HG03159 (cell line): ENCODE measurements around the gene PYGB.

Experiments
- ATAC-seq: cut with Tn5 transposase; IDR thresholded peaks from one replicate; pipeline ENCODE4 v1.9.1; 2021; ENCODE audit warnings: mild to moderate bottlenecking, moderate library complexity; ENCODE audit not compliant: unreplicated experiment

The PYGB gene

GRCh38 chr20:25280574-25281535, 33.0 kb downstream of the PYGB start:
- ATAC-seq = no peak

- ATAC-seq = peak; percentile 57
Observed at GRCh38 chr20:25281541-25281991, 33.7 kb downstream of the PYGB start.

GRCh38 chr20:25282034-25282781, 34.3 kb downstream of the PYGB start:
- peak; percentile 7 for ATAC-seq

GRCh38 chr20:25282796-25283195, 34.9 kb downstream of the PYGB start:
- no peak for ATAC-seq

GRCh38 chr20:25283221-25283951, 35.5 kb downstream of the PYGB start:
- no peak for ATAC-seq

GRCh38 chr20:25284131-25284601, 36.3 kb downstream of the PYGB start:
- no peak for ATAC-seq

- ATAC-seq = no peak
Observed at GRCh38 chr20:25285091-25285647, 37.3 kb downstream of the PYGB start.

- ATAC-seq = no peak
Observed at GRCh38 chr20:25285856-25286798, 38.2 kb downstream of the PYGB start.

GRCh38 chr20:25286917-25287316, 39.0 kb downstream of the PYGB start:
- no peak for ATAC-seq

GRCh38 chr20:25287631-25288290, 39.9 kb downstream of the PYGB start:
- no peak for ATAC-seq

GRCh38 chr20:25288291-25289181, 40.7 kb downstream of the PYGB start:
- peak; percentile 90 for ATAC-seq

GRCh38 chr20:25289886-25290597, 42.2 kb downstream of the PYGB start:
- ATAC-seq = no peak

GRCh38 chr20:25290646-25291431, 43.0 kb downstream of the PYGB start:
- ATAC-seq = no peak

- no peak for ATAC-seq
Observed at GRCh38 chr20:25291432-25292133, 43.7 kb downstream of the PYGB start.

GRCh38 chr20:25292176-25292891, 44.4 kb downstream of the PYGB start:
- ATAC-seq = no peak
